ENCODE results near the gene FGFBP2. TPM values are rescaled to one million over a fixed set of nuclear protein-coding genes. Genes with fewer than 3 reads are reported as not detected.

The FGFBP2 gene
- total RNA-seq, 1 experiment from 2014 or later = not detected

Other genes starting within 250 kb of the FGFBP2 start
- gene CD38, start 184.8 kb downstream of the FGFBP2 start, total RNA-seq (2014; rRNA removed; shearing (Covaris generic)) = 0.02 TPM in 1 of 2 replicates, not detected in the other
- gene FGFBP1, start 24.4 kb downstream of the FGFBP2 start, total RNA-seq (2014; rRNA removed; shearing (Covaris generic)) = not detected in 2 replicates
- gene PROM1, start 120.8 kb upstream of the FGFBP2 start, total RNA-seq (2014; rRNA removed; shearing (Covaris generic)) = 0.27 TPM in 1 of 2 replicates, not detected in the other

Measured in NCI-H460 (cell line).